ENCODE measurements around the gene ACKR2. TPM values are rescaled to one million over a fixed set of nuclear protein-coding genes. Genes with fewer than 3 reads are reported as not detected.

The ACKR2 gene
- total RNA-seq, 6 experiments from 2014 or later: 0.09 to 0.10 (median 0.10) TPM; not detected in 3

DNA sequence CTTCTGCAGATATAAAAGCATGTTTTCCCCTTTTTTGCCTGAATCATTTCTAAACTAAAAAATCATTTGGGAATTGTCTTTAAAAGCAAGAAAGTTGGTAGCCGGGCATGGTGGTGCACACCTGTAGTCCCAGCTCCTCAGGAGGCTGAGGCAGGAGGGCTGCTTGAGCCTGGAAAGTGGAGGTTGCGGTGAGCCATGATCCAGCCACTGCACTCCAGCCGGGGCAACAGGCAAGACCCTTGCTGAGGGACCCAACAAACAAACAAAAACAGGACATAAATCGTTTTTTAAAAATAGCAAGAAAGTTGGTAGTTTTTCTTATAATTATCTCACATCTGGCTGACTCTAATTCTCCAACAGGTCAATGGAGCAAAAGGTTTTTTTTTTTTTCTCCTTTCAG is 7.5 kb upstream of the ACKR2 start:
- Mint-ChIP-seq H3K4me3 (no peak overlapping the region), H3K36me3 (ENCODE audit: low read depth) (peaks cover 15% of the 10 kb centered on the region), H3K9me3 (no peaks in the 10 kb centered on the region), H3K27ac (no peak overlapping the region), H3K4me1 (ENCODE audit: low read depth) (peaks cover 32% of the 10 kb centered on the region), H3K27me3 (ENCODE audit: insufficient read depth) (no peaks in the 10 kb centered on the region)
- DNase-seq: no peak
- TF ChIP-seq, protein P1, sequence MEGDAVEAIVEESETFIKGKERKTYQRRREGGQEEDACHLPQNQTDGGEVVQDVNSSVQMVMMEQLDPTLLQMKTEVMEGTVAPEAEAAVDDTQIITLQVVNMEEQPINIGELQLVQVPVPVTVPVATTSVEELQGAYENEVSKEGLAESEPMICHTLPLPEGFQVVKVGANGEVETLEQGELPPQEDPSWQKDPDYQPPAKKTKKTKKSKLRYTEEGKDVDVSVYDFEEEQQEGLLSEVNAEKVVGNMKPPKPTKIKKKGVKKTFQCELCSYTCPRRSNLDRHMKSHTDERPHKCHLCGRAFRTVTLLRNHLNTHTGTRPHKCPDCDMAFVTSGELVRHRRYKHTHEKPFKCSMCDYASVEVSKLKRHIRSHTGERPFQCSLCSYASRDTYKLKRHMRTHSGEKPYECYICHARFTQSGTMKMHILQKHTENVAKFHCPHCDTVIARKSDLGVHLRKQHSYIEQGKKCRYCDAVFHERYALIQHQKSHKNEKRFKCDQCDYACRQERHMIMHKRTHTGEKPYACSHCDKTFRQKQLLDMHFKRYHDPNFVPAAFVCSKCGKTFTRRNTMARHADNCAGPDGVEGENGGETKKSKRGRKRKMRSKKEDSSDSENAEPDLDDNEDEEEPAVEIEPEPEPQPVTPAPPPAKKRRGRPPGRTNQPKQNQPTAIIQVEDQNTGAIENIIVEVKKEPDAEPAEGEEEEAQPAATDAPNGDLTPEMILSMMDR (IDR thresholded peaks at IDR 0.05): no peak

DNA sequence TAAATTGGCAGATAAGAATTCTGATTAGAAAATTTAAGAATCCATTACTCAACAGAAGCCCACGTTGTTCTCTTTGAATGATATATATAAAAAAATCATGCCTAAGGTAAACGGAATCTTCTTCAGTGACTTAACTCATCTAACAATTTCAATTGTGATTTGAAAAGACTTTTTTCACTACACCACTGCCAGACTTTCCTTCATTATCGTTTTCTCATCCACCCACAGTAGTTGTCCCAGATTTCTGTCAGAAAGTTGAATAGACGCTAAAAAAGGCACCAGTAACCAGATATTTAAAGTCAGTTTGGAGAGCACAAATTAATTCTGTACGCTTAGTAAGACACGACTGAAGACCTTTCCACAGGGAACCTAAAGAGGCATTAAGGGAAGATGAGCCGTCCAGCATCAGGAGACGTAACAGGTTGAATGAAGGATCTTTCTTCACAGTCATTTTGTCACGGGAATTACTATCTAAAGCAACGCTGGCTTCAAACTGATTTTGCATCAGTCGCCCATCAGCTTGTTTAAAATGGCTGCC is 6.3 kb upstream of the ACKR2 start:
- Mint-ChIP-seq H3K27ac (peak overlapping the region; percentile 99), H3K4me1 (ENCODE audit: low read depth) (peaks cover 32% of the 10 kb centered on the region)

DNA sequence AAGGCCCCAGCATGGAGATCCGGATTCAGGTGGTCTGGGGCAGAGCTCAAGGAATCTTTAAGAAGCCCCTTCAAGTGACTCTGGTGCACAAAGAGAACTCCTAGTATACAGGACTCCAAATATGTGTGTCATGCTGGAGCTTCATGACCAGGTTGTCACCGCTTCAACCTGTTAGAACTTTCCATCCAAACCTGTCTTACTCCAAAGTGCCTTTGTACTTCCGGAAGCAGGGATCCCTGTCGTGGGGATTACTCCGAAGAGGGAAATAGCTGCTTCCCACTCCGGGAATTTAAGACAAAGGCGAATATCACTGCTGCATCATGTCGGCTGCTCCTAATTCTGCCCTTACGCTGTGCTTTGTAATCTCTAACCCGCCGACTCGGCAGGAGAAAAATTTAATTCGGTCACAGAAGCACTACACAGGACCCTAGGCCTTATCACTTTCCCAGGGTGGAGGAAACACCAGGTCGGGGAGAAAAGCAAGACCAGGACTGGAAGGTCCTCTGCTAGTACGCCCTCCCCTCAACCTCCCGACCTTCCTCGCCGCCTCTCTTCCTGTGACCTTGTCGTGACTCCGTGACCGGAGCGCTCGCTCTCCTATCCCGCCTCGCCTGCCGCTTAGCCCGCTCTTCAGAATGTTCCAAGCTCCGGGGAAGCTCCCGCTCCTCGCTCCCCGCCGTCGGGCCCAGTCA is 5.7 kb upstream of the ACKR2 start:
- Mint-ChIP-seq H3K9me3 (no peaks in the 10 kb centered on the region), H3K27ac (peak overlapping the region; percentile 99), H3K4me3 (peak overlapping the region; percentile 99), H3K36me3 (ENCODE audit: low read depth) (peaks cover 15% of the 10 kb centered on the region), H3K4me1 (ENCODE audit: low read depth) (peaks cover 32% of the 10 kb centered on the region), H3K27me3 (ENCODE audit: insufficient read depth) (peaks cover 4% of the 10 kb centered on the region; the same call in 1 of the 2 replicates)
- TF ChIP-seq, protein P1 (IDR thresholded peaks at IDR 0.05): no peak
- DNase-seq: no peak

More for the DNA sequence above, 6.3 kb upstream of the ACKR2 start:
- no peak for DNase-seq
- Mint-ChIP-seq H3K27me3 (ENCODE audit: insufficient read depth) (peaks cover 4% of the 10 kb centered on the region; the same call in 1 of the 2 replicates), H3K36me3 (ENCODE audit: low read depth) (peaks cover 15% of the 10 kb centered on the region), H3K4me3 (peak overlapping the region; percentile 99), H3K9me3 (no peaks in the 10 kb centered on the region)
- TF ChIP-seq, protein P1 (IDR thresholded peaks at IDR 0.05): no peak

DNA sequence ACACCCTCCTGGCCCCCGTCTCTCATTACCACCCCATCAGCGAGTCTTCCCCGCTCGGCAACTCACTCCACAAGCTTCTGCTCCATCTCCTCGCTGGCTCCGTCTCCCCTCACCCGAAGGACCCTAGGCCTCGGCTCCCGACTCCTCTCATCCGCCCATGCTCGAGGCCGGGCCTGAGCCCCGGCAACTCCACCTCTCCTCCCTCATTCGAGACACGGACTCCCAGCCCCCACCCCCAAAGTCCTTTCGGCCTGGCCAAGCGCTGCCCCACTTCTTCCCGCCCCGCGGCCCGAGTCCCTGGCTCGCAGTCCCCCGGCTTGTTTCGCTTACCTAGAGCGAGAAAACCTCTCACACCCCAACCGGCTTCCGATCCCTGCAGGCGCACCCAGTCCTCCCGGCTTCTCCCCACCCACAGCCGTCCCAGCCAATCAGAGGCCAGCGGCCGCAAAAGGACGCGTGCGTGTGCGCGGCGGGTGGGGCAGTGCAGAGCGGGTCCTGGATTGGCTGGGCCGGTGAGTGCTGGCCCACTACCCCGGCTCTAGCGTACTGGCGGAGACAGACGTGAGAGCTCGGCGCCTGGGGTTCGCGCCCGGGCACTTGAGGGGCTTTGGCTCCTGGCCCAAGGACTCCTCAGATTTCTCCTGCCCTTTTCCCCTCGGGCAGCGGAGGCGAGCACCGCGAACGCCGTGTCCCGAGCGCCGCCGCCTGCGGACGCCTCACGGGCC is 5.0 kb upstream of the ACKR2 start, which contains the start of gene HIGD1A:
HIGD1A (minus strand) TSS at position 385 of the 725 bp plus-strand sequence. CDS start 10,237 bp downstream, outside the sequence.
- no peaks in the 10 kb centered on the region for H3K9me3 Mint-ChIP-seq
- TF ChIP-seq, protein P1 (IDR thresholded peaks at IDR 0.05): no peak
- peaks cover 15% of the 10 kb centered on the region for H3K36me3 Mint-ChIP-seq (ENCODE audit: low read depth)
- peak within 1 kb of the TSS; percentile 99 for H3K27ac Mint-ChIP-seq
- H3K27me3 Mint-ChIP-seq (ENCODE audit: insufficient read depth): peaks cover 4% of the 10 kb centered on the region
- peak within 1 kb of the TSS; percentile 99 for H3K4me3 Mint-ChIP-seq
- DNase-seq: peak; percentile 91
- peaks cover 34% of the 10 kb centered on the region for H3K4me1 Mint-ChIP-seq (ENCODE audit: low read depth)

DNA sequence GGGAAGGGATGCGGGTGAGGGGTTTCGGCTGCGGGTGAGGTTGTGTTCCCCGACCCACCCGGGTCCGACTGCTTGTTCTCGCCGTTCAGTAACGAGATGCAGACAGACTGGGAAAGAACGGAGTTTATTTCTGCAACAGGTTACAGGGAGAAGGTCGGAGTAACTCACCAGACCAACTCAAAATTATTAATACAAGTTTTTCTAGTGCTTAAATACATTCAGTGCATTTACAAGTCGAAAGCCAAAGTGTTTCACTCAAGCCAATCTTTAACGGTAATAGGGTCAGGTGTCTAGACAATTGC is 4.5 kb upstream of the ACKR2 start:
- peak overlapping the region; percentile 99 for H3K27ac Mint-ChIP-seq

More for the DNA sequence above, 4.5 kb upstream of the ACKR2 start:
- peak overlapping the region; percentile 99 for H3K4me3 Mint-ChIP-seq
- peaks cover 40% of the 10 kb centered on the region for H3K4me1 Mint-ChIP-seq (ENCODE audit: low read depth)
- no peak for DNase-seq
- H3K27me3 Mint-ChIP-seq (ENCODE audit: insufficient read depth): peaks cover 4% of the 10 kb centered on the region
- peaks cover 15% of the 10 kb centered on the region for H3K36me3 Mint-ChIP-seq (ENCODE audit: low read depth)
- TF ChIP-seq, protein P1 (IDR thresholded peaks at IDR 0.05): no peak
- no peaks in the 10 kb centered on the region for H3K9me3 Mint-ChIP-seq
